ENCODE results near the gene GLO1. TPM values are rescaled to one million over a fixed set of nuclear protein-coding genes. Genes with fewer than 3 reads are reported as not detected.

The GLO1 gene
- total and polyA plus RNA-seq, 5 donors: 87.0 to 109 (median 88.4) TPM

DNA sequence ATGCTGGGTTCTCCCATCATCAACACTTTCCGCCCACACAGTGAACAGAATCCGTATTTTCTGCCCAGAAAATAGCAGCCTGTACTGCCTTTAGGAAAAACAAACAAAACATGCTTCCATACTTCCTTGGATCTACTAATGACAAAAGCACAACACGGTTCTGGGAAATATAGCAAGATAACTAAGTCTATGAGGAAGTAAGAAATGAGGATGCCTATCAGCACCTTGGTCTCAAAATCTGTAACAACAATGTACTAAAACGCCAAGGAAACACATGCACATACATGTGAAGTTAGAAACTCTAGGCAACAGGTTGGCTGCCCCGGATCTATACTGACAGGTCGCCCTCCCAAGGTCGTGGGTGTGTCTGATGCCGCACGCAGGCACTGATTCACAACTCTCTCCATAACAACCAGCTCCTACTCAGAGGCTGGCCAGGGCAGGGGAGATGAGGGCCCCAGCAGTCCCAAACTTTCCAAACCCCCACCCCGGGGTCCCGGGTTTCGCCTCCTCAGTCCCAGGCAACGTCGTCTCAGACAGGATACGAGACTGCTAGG lies 63.9 kb downstream of the GLO1 start:
- Histone ChIP-seq H3K9me3 (ENCODE audit: control insufficient read depth, low read length) (no peaks in the 10 kb centered on the region), H3K4me3 (ENCODE audit: low read length) (peak overlapping the region; percentile 92), H3K4me1 (ENCODE audit: control insufficient read depth, insufficient read depth, low read length) (peaks cover 6% of the 10 kb centered on the region), H3K27ac (ENCODE audit: low read length) (peak overlapping the region; percentile 85), H3K27me3 (ENCODE audit: control insufficient read depth, insufficient read depth) (no peaks in the 10 kb centered on the region)
- 4% methylated on average over 15 of the region's 15 CpGs for WGBS
- peak in 1 of 3 donors; percentile 49 for DNase-seq
- ATAC-seq: peak; percentile 51 to 72
- intact Hi-C loops (cut with DNase I): no loop called here

DNA sequence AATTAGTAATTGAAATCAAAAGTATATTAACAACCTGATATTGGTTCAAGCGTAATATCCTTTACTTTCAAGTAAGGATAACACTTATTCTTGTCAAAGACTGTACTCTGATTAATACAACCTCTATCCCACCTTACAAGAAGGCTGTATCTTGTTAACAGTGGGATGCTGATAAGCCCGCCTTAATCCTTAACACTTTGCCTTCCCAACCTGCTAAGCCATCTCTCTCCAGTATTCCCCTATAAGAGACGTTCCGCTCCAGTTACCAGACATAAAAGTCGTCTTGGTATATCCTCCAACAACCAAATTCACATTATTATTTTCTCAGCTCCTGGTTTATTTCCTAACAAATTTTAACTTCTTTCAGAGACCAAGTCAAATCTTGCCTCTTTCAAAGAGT lies 65.2 kb downstream of the GLO1 start:
- no peaks in the 10 kb centered on the region for H3K27me3 ChIP-seq (ENCODE audit: control insufficient read depth, insufficient read depth)
- H3K27ac ChIP-seq (ENCODE audit: low read length): no peak overlapping the region
- ATAC-seq (no peak), DNase-seq (no peak)
- intact Hi-C loops (cut with DNase I): no loop called here
- H3K4me3 ChIP-seq (ENCODE audit: low read length): no peak overlapping the region
- peaks cover 6% of the 10 kb centered on the region for H3K4me1 ChIP-seq (ENCODE audit: control insufficient read depth, insufficient read depth, low read length)
- H3K9me3 ChIP-seq (ENCODE audit: control insufficient read depth, low read length): no peaks in the 10 kb centered on the region
- WGBS: 88% methylated on average over 5 of the region's 5 CpGs

DNA sequence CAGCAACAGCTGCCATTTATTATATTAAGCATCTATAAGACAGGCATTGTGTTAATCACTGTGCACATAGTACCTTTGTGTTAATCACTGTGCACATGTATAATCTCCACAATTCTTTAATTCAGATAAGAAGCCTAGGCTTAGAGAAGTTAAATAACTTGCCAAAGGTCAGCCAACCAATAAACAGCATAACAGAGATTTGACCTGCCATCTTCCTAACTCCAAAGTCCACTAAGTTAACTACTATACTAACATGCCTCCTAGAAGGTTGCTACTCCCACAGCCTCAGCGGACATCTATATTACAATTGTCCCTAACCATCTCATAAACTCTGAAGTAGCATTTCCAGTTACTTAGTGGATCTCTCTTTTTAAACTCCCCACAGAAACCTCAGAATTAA lies 66.9 kb downstream of the GLO1 start:
- H3K27ac ChIP-seq (ENCODE audit: low read length): no peak overlapping the region
- intact Hi-C loops (cut with DNase I): no loop called here
- no peak overlapping the region for H3K4me3 ChIP-seq (ENCODE audit: low read length)
- H3K9me3 ChIP-seq (ENCODE audit: control insufficient read depth, low read length): no peaks in the 10 kb centered on the region
- ATAC-seq (no peak), DNase-seq (no peak)
- H3K4me1 ChIP-seq (ENCODE audit: control insufficient read depth, insufficient read depth, low read length): peaks cover 6% of the 10 kb centered on the region
- WGBS: 95% methylated on average over 1 of the region's 1 CpG
- no peaks in the 10 kb centered on the region for H3K27me3 ChIP-seq (ENCODE audit: control insufficient read depth, insufficient read depth)

DNA sequence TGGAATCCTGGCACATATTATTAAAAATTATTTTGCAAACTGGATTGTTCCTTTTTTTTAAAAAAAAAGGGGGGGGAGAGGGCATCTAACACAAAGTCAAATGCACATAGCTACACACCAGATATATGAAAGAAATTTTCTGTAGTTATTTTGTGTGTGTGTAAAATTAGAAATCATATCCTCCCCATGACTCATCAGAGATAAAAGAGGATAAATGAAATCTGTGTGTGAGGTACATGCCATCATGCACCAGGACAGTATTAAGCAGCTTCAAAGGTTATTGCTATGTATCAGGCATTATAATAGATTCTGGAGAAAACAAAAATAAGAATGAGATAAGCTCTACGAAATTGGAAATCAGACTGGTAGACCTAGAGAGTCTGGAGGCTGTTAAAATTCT lies 68.4 kb downstream of the GLO1 start:
- WGBS: 13% methylated on average over 1 of the region's 1 CpG
- peaks cover 2% of the 10 kb centered on the region for H3K4me1 ChIP-seq (ENCODE audit: control insufficient read depth, insufficient read depth, low read length)
- ATAC-seq (no peak), DNase-seq (no peak)
- no peak overlapping the region for H3K27ac ChIP-seq (ENCODE audit: low read length)
- H3K9me3 ChIP-seq (ENCODE audit: control insufficient read depth, low read length): no peaks in the 10 kb centered on the region
- peak overlapping the region; percentile 27 for H3K4me3 ChIP-seq (ENCODE audit: low read length)
- H3K27me3 ChIP-seq (ENCODE audit: control insufficient read depth, insufficient read depth): no peaks in the 10 kb centered on the region
- intact Hi-C loops (cut with DNase I): no loop called here

DNA sequence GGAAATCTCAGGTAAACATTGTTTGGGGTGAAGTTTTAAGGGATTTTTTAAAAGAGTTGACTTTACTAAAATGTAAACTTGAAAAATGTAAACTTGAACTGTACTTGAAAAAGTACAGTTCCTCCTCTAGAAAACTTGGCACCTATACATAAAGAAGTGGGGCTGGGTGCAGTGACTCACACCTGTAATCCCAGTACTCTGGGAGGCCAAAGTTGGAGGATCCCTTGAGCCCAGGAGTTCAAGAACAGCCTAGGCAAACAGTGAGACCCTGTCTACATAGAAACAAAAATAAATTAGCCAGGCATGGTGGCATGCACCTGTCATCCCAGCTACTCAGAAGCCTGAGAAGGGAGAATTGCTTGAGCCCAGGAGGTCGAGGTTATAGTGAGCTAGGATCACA lies 70.5 kb downstream of the GLO1 start:
- Histone ChIP-seq H3K9me3 (ENCODE audit: control insufficient read depth, low read length) (no peaks in the 10 kb centered on the region), H3K27me3 (ENCODE audit: control insufficient read depth, insufficient read depth) (no peaks in the 10 kb centered on the region), H3K4me3 (ENCODE audit: low read length) (no peak overlapping the region), H3K27ac (ENCODE audit: low read length) (no peak overlapping the region), H3K4me1 (ENCODE audit: control insufficient read depth, insufficient read depth, low read length) (no peaks in the 10 kb centered on the region)
- ATAC-seq: no peak
- WGBS: 77% methylated on average over 1 of the region's 1 CpG
- DNase-seq: no peak
- intact Hi-C loops (cut with DNase I): no loop called here

DNA sequence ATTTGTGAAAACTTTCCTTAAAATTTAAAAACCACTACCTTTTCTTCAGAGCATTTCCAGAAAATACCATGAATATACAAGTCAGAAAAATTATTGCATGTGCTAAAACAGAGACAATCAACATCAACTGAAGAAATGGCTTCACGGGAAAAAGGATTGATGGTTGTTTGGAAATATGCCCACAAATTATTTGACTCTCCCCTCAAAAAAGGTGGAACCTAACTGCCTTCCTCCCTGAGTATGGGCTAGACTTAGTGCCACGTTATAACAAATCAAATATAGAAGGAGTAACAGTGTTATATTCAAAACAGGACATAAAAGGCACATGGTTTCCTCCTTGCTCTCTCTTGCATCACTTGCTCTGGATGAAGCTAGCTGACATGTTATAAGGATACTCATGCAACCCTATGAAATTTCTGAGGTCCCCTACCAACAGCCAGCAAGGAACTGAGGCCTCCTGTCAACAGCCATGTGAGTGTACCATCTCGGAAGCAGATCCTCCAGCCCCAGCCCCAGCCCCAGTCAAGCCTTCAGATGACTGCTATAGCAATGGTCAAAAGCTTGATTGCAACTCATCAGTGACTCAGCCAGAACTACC lies 71.7 kb downstream of the GLO1 start:
- no peak for ATAC-seq
- DNase-seq: no peak
- Histone ChIP-seq H3K9me3 (ENCODE audit: control insufficient read depth, low read length) (no peaks in the 10 kb centered on the region), H3K4me1 (ENCODE audit: control insufficient read depth, insufficient read depth, low read length) (no peaks in the 10 kb centered on the region), H3K27me3 (ENCODE audit: control insufficient read depth, insufficient read depth) (no peaks in the 10 kb centered on the region), H3K27ac (ENCODE audit: low read length) (no peak overlapping the region), H3K4me3 (ENCODE audit: low read length) (no peak overlapping the region)
- intact Hi-C loops (cut with DNase I): no loop called here
- 89% methylated on average over 3 of the region's 3 CpGs for WGBS

Other genes with a start within 250 kb of the GLO1 start
- gene BTBD9, start 63.2 kb downstream of the GLO1 start, total RNA-seq: 10 to 100 TPM; 23.5 to 24.6 (median 23.8) TPM
- 9.8 TPM for gene BTBD9, start 63.2 kb downstream of the GLO1 start, polyA plus RNA-seq
- gene DNAH8, start 12.2 kb upstream of the GLO1 start, total RNA-seq: not detected
- not detected for gene DNAH8, start 12.2 kb upstream of the GLO1 start, polyA plus RNA-seq

Data from right cardiac atrium (tissue), 5 donors.